Thyroid gland (tissue), 4 donors: ENCODE measurements around the gene PRM1. TPM values are rescaled to one million over a fixed set of nuclear protein-coding genes. Genes with fewer than 3 reads are reported as not detected.

Source experiments
- DNase-seq, 2 donors: peaks; one replicate each; pipeline ENCODE4 v3.0.0-alpha.2; 2019
- H3K27ac ChIP-seq, 3 donors: fragments of 200-600 bp; sonication (generic); 1 replicate in 2 of 3; 2 replicates in 1 of 3; pipeline ENCODE4 v1.5.1; 2016 to 2019; ENCODE audit warnings: mild to moderate bottlenecking in 1 of 3, moderate library complexity in 1 of 3
- H3K27me3 ChIP-seq: fragments of 200-600 bp; sonication (generic); one replicate; pipeline ENCODE4 v1.5.1; 2019
- H3K36me3 ChIP-seq, 2 donors: fragments of 200-600 bp; sonication (generic); one replicate each; pipeline ENCODE4 v1.5.1; 2016 to 2019
- H3K4me1 ChIP-seq, 2 donors: fragments of 200-600 bp; sonication (generic); one replicate each; pipeline ENCODE4 v1.5.1; 2017 to 2019
- H3K4me3 ChIP-seq, 3 donors: fragments of 200-600 bp; sonication (generic); replicated peaks in 1 of 3; 1 replicate in 2 of 3; 2 replicates in 1 of 3; pipeline ENCODE4 v1.5.1; 2016; ENCODE audit warnings: mild to moderate bottlenecking in 1 of 3
- H3K9me3 ChIP-seq: fragments of 200-600 bp; sonication (generic); one replicate; pipeline ENCODE4 v1.5.1; 2017
- POLR2A ChIP-seq, 2 donors: fragments of 450-650 bp; IDR thresholded peaks; one replicate each; pipeline ENCODE4 v1.6.1; 2017; ENCODE audit warnings: antibody characterized with exemption in 2 of 2, mild to moderate bottlenecking in 2 of 2, moderate library complexity in 1 of 2
- WGBS, 2 donors: methylation state at CpG; one replicate each; pipeline ENCODE4 v1.1.5; 2017; 5-methylcytosine and 5-hydroxymethylcytosine counted together
- intact Hi-C: fragments of 100-400 bp; cut with DNase I; formaldehyde crosslinking; loops from one replicate; pipeline ENCODE4 v1.15.1; 2023
- total RNA-seq, 4 donors: library from RNA; depleted of rRNA; stranded (reverse); fragments of >200 nt; gene quantifications; one replicate each; pipeline ENCODE4 v1.2.3, GENCODE V29; 2016
- TF ChIP-seq, protein P1 (sequence below), 6 experiments: fragments of 200-600 bp in 3 of 6; fragments of 450-650 bp in 3 of 6; sonication (generic) in 3 of 6; IDR thresholded peaks; one replicate each; pipeline ENCODE4 v1.5.1; 2016 to 2019; ENCODE audit warnings: antibody characterized with exemption in 6 of 6, mild to moderate bottlenecking in 2 of 6, inconsistent platforms in 1 of 6, moderate library complexity in 1 of 6

Gene PRM1
- total RNA-seq, 4 donors from 2014 or later, result 13.7 to 335 TPM; not detected in 2

DNA sequence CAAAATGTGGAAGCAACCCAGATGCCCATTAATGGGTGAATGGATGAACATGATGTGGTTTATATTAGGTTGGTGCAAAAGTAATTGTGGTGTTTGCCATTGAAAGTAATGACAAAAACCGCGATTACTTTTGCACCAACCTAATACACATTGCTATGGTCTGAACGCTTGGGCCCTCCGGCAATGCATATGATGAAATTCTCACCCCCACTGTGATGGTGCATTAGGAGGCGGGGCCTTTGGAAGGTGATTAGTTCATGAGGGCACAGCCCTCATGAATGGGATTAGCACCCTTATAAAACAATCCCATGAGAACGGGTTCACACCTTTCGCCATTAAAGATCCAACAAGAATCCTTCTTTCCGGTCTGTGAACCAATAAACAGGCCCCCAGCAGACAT lies 25.3 kb upstream of the PRM1 start:
- Histone ChIP-seq H3K4me1 (peaks cover 26 to 53% of the 10 kb centered on the region in 2 donors), H3K27me3 (no peaks in the 10 kb centered on the region), H3K9me3 (no peaks in the 10 kb centered on the region), H3K4me3 (no peak overlapping the region), H3K27ac (no peak overlapping the region), H3K36me3 (no peaks in the 10 kb centered on the region)
- WGBS, 2 donors, result 92 to 93% methylated on average over 8 of the region's 8 CpGs
- intact Hi-C loops, result no loop called here
- no peak for DNase-seq
- TF ChIP-seq POLR2A (IDR thresholded peaks at IDR 0.05), result no peak
- TF ChIP-seq, protein P1, sequence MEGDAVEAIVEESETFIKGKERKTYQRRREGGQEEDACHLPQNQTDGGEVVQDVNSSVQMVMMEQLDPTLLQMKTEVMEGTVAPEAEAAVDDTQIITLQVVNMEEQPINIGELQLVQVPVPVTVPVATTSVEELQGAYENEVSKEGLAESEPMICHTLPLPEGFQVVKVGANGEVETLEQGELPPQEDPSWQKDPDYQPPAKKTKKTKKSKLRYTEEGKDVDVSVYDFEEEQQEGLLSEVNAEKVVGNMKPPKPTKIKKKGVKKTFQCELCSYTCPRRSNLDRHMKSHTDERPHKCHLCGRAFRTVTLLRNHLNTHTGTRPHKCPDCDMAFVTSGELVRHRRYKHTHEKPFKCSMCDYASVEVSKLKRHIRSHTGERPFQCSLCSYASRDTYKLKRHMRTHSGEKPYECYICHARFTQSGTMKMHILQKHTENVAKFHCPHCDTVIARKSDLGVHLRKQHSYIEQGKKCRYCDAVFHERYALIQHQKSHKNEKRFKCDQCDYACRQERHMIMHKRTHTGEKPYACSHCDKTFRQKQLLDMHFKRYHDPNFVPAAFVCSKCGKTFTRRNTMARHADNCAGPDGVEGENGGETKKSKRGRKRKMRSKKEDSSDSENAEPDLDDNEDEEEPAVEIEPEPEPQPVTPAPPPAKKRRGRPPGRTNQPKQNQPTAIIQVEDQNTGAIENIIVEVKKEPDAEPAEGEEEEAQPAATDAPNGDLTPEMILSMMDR (IDR thresholded peaks at IDR 0.05), result no peak

DNA sequence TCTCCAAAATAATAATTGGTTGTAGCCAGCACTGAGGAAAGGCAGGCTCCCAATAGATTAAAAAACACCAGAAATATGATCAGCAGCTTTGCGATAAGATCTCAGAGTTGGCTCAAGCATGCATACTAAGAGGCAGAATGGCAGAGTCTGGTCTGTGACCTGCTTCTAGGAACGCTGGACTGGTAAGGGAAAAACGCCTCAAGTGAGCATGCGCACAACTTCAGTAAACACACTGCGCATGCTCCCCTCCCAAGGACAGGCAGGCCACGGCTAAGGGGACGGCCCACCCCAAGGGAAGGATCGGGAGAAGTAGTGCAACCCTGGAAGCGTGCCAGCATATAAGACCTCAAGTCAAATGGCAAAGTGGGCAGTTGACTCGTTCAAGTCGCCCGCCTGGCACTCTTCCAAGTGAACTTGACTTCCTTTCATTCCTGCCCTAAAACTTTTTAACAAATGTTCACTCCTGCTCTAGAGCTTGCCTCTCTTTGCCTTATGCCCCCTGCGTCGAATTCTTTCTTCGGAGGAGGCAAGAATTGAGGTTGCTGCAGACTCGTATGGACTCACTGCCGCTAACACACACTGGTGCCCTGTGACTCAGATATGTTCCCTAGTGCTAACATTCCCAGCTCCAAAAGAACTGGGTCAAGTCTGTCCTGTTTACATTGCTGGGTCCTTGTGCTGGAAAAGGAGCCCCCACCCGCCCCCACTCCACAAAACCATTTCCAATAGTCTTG lies 22.4 kb upstream of the PRM1 start:
- Histone ChIP-seq H3K36me3 (no peaks in the 10 kb centered on the region), H3K27me3 (no peaks in the 10 kb centered on the region), H3K27ac (peak overlapping the region; percentile 76 to 88 (median 83)), H3K9me3 (no peaks in the 10 kb centered on the region), H3K4me3 (no peak overlapping the region), H3K4me1 (peaks cover 19 to 31% of the 10 kb centered on the region in 2 donors)
- intact Hi-C loops, result no loop called here
- DNase-seq, result peak; percentile 84 to 91
- TF ChIP-seq, protein P1 (IDR thresholded peaks at IDR 0.05), result no peak
- TF ChIP-seq POLR2A (IDR thresholded peaks at IDR 0.05), result peak in 1 of 2 donors; percentile 41
- 24 to 32% methylated on average over 16 to 18 of the region's 18 CpGs for WGBS, 2 donors

DNA sequence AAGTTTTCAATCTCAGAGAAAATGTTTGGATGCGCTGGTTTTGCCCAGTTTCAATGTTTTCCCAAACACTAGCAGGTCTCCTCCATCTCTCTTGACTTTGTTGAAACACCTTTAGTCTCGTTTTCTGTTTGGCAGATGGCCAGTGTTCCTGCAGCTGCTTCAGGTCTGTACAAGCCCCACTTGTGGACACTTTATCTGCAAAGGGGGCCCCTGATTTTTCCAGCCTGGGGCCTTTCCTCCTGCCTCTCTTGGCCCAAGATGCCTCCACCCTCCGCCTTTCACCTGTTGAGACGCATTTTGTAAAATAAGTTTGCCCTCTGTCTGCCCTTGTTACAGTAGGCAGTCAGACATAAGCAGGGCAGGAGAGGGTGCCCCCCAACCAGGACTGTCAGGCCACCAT lies 21.8 kb upstream of the PRM1 start:
- Histone ChIP-seq H3K27me3 (no peaks in the 10 kb centered on the region), H3K4me3 (no peak overlapping the region), H3K27ac (peak overlapping the region; percentile 76 to 88 (median 83)), H3K36me3 (no peaks in the 10 kb centered on the region), H3K9me3 (no peaks in the 10 kb centered on the region), H3K4me1 (peaks cover 19 to 31% of the 10 kb centered on the region in 2 donors)
- WGBS, 2 donors, result 46 to 58% methylated on average over 4 of the region's 4 CpGs
- intact Hi-C loops, result no loop called here
- peak; percentile 80 to 85 for DNase-seq
- TF ChIP-seq, protein P1 (IDR thresholded peaks at IDR 0.05), result no peak
- no peak for TF ChIP-seq POLR2A (IDR thresholded peaks at IDR 0.05)

DNA sequence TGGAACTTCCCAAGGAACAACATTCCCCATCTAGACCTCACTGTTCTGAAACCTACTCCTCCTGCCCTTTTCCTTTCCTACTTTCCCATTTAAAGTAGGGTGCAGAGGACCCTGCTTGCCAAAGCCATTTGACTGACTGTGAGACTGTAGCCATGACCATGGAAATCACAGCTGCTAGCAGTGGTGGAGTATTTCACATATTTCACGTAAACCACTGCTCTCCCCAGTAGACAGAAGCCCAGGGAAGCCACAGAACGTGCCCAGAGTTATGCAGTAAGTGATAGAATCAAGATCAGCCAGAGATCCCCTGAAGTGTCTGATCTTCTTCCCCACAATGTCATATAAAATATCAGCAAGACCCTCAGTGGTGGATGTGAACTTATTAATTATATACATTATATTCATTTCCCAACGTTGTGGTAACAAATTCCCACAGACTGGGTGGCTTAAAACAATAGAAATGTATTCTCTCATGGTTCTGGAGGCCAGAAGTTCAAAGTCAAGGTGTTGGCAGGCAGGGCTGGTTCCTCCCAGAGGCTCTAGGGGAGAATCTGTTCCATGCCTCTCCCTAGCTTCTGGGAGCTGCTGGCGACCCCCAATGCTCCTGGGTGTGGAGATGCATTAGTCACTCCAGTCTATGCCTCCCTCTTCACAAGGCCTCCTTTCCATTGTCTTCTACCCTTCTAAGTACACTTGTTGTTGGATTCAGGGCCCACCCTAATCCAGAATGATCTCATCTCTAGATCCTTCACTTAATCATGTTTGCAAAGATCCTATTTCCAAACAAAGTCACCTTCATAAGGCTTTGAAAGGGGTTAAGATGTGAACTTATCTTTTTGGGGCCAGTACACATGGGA lies 20.7 kb upstream of the PRM1 start:
- Histone ChIP-seq H3K4me1 (peaks cover 22 to 36% of the 10 kb centered on the region in 2 donors), H3K27ac (peak overlapping the region; percentile 76 to 88 (median 83)), H3K9me3 (no peaks in the 10 kb centered on the region), H3K36me3 (no peaks in the 10 kb centered on the region), H3K27me3 (no peaks in the 10 kb centered on the region), H3K4me3 (no peak overlapping the region)
- TF ChIP-seq POLR2A (IDR thresholded peaks at IDR 0.05), result no peak
- TF ChIP-seq, protein P1 (IDR thresholded peaks at IDR 0.05), result no peak
- no peak for DNase-seq
- 67 to 83% methylated on average over 4 of the region's 4 CpGs for WGBS, 2 donors
- intact Hi-C loops, result no loop called here

DNA sequence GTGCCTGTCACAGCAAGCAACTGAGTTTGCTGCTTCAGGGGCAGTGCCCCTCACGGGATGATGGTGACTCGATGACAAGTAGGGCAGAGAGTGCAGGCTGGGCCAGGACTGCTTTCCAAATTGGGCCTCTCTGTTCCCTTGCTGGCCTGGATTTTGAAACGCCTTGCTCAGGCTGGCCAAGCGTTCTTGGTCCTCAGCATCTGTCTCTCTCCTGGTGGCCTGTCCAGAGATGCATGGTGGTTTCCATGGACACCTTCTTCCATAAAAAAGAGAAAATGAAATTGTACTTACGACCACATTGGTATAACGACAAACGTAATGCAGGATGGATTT lies 19.4 kb upstream of the PRM1 start:
- intact Hi-C loops, result no loop called here
- TF ChIP-seq POLR2A (IDR thresholded peaks at IDR 0.05), result no peak
- TF ChIP-seq, protein P1 (IDR thresholded peaks at IDR 0.05), result no peak
- no peak overlapping the region for H3K27ac ChIP-seq
- H3K4me1 ChIP-seq, result peaks cover 22 to 36% of the 10 kb centered on the region in 2 donors
- H3K27me3 ChIP-seq, result no peaks in the 10 kb centered on the region
- whole genome bisulfite sequencing, 2 donors, result 91 to 98% methylated on average over 5 to 7 of the region's 7 CpGs
- H3K9me3 ChIP-seq, result no peaks in the 10 kb centered on the region
- H3K4me3 ChIP-seq, result no peak overlapping the region
- DNase-seq, result no peak
- H3K36me3 ChIP-seq, result no peaks in the 10 kb centered on the region
